HG02840 (cell line): ENCODE data around the gene GLI1.
"Not testable (repeated sequence)": the region's sequence is repeated elsewhere in the genome, so short reads cannot be mapped to it uniquely, and the experiment has no call there.

Experiments used
- ATAC-seq: cut with Tn5 transposase; IDR thresholded peaks from one replicate; pipeline ENCODE4 v1.9.1; 2021; ENCODE audit warnings: mild to moderate bottlenecking, moderate library complexity, moderate number of reproducible peaks; ENCODE audit not compliant: unreplicated experiment, low FRiP score

The GLI1 gene

DNA sequence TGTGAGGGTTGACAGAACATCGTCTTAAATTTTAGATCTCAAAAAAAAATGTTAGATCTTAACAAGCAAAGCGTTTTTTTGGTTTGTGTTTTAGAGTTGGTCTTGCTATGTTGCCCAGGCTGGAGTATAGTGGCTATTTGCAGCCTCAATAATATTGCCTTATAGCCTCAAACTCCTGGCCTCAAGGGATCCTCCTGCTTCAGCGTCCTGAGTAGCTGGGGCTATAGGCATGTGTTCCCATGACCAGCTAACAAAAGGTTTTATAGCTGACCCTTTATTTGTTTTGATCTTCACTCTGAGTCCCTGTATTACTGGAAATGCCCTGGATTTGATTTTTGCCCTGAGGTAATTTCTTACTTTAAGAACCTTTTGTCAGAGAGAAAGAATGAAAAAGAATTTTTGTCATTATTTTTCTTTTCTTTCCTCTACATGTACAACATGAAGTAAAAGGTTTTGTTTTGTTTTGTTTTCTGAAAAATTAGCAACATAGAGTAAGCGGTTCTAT, 19.8 kb upstream of the GLI1 start:
- ATAC-seq, result no peak

- ATAC-seq, result not testable (repeated sequence)
Observed at GRCh38 chr12:57441393-57441792, 18.2 kb upstream of the GLI1 start.

GRCh38 chr12:57441846-57442427, 17.6 kb upstream of the GLI1 start:
- no peak for ATAC-seq

GRCh38 chr12:57444337-57444736, 15.2 kb upstream of the GLI1 start:
- ATAC-seq, result not testable (repeated sequence)

DNA sequence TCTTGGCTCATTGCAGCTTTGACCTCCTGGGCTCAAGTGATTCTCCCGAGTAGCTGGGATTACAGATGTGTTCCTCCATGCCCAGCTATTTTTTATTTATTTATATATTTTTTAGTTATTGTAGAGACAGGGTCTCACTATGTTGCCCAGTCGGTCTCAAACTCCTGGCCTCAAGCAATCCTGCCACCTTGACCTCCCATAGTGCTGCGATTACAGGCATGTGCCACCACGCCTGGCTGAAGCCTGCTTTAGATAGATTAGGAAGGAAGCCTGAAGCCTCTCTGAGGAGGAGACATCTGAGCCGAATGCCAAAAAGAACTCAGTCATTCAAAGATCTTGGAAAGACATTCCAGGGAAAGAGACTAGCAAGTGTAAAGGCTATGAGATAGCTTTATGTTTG, 14.8 kb upstream of the GLI1 start:
- no peak for ATAC-seq

DNA sequence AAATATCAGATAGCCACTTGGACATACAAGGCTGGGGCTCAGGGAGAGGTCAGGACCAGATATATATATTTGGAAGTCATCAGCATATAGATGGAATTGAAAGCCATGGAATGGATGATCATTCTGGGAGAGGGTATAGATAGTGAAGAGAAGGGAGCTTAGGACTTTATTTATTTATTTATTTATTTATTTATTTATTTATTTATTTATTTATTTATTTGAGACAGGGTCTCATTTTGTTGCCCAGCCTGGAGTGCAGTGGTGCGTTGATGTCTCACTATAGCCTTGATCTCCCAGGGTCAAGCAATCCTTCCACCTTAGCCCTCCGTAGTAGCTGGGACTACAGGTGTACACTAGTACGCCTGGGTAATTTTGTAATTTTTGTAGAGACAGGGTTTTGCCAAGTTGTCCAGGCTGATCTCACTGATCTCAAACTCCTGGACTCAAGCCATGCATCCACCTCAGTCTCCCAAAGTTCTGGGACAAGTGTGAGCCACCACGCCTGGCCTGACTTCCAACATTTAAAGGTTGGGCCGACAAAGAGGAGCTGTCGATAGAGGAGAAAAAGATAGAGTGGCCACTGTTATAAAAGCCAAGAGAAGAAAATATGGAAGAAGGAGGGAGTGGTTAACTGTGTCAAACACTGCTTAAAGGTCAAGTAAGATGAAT, 13.2 kb upstream of the GLI1 start:
- no peak for ATAC-seq

GRCh38 chr12:57448669-57449068, 10.9 kb upstream of the GLI1 start:
- no peak for ATAC-seq

GRCh38 chr12:57449375-57449774, 10.2 kb upstream of the GLI1 start:
- ATAC-seq, result no peak

GRCh38 chr12:57450057-57450456, 9.5 kb upstream of the GLI1 start:
- no peak for ATAC-seq

GRCh38 chr12:57451233-57451778, 8.3 kb upstream of the GLI1 start:
- no peak for ATAC-seq

DNA sequence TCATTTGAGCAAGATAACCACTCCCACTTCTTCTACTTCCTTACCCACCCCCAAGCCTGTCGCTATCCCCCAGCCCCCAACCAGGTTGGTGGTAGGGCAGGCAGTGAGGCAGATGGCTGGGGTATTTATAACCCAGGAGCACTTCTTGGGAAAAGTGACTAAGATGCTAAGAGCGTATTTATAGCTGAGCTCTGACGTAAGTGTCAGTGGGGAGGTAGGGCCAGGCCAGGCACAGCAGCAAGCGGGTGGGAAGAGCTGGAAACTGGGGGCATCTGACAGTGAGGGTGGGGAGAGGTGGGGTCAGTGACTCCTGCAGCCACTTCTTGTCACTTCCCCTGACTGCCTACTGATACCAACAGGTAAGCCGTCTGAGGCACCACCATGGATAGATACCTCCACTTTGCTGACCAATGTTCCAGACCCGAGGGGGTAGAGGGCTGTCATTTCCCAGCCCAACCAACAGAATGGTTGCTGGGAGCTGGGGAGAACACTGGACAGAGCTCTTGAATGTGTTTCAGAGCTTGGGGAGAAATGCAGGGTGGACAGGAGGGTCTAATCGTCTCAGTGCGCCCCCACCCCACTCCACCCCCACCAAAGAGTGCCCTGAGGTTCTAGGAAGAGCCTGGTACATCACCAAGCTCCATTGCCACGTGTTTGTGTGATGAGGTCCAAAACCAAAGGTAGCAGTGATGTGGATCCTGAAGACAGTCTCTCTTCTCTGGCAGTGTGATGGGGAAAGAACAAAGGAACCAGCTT, 7.2 kb upstream of the GLI1 start:
- no peak for ATAC-seq

- no peak for ATAC-seq
Observed at GRCh38 chr12:57452937-57453509, 6.6 kb upstream of the GLI1 start.

DNA sequence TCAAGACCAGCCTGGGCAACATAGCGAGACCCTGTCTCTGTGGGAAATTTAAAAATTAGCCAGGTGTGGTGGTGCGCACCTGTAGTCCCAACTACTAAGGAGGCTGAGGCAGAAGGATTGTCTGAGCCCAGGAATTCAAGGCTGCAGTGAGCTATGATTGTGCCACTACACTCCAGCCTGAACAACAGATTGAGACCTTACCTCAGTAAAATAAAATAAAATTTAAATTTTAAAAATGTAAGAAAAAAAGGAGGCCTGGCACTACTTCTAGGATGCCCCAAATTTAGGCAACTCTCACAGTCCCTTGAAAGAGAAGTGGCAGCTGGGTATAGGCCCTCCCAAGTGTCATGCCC, 5.4 kb upstream of the GLI1 start:
- no peak for ATAC-seq

DNA sequence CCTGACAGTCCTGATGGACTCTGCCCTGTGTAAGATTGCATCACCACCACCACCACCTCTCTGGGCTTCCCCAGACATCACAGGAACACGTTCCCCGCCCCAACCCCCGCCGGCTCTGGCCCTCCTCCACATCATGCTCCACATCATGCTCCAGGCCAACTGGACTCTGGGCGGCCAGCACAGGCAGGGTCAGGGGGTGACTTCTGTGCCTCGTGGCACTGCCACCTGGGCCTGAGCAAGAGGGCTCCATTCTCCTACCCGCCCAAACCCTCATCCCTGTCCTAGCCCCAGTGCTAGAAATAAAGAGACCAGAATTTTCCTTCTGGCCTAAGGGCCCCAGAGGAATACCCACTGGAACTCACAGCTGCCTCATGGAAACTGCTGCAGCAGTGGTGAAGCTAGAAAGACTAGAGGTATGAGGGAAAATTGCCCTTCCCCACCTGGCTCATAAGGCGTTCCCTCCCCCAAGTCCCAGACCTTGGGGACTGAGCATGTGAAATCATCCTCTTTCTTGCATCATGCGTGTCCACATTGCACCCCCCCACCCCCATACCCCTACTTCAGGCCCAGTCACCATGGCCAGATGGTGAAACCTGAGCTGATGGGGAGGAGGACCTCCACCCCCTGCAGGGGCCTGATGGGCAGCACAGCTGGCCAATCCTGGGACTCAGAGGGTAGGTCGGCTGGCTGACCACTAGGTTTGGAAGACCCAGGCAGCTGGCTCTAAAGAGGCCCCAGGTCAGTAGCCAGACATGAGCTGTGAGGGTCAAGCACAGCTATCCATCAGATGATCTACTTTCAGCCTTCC, 4.8 kb upstream of the GLI1 start, which contains the start of gene INHBE:
Gene INHBE (plus strand): TSS at position 742 of the 808 bp plus-strand sequence. CDS start 230 bp downstream, outside the sequence.
- no peak for ATAC-seq

GRCh38 chr12:57455374-57456144, 4.0 kb upstream of the GLI1 start:
- no peak for ATAC-seq

GRCh38 chr12:57456145-57456700, 3.4 kb upstream of the GLI1 start:
- no peak for ATAC-seq

DNA sequence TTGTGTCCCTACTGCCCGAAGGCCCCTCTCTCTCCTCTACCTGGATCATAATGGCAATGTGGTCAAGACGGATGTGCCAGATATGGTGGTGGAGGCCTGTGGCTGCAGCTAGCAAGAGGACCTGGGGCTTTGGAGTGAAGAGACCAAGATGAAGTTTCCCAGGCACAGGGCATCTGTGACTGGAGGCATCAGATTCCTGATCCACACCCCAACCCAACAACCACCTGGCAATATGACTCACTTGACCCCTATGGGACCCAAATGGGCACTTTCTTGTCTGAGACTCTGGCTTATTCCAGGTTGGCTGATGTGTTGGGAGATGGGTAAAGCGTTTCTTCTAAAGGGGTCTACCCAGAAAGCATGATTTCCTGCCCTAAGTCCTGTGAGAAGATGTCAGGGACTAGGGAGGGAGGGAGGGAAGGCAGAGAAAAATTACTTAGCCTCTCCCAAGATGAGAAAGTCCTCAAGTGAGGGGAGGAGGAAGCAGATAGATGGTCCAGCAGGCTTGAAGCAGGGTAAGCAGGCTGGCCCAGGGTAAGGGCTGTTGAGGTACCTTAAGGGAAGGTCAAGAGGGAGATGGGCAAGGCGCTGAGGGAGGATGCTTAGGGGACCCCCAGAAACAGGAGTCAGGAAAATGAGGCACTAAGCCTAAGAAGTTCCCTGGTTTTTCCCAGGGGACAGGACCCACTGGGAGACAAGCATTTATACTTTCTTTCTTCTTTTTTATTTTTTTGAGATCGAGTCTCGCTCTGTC, 2.7 kb upstream of the GLI1 start:
- ATAC-seq, result no peak

DNA sequence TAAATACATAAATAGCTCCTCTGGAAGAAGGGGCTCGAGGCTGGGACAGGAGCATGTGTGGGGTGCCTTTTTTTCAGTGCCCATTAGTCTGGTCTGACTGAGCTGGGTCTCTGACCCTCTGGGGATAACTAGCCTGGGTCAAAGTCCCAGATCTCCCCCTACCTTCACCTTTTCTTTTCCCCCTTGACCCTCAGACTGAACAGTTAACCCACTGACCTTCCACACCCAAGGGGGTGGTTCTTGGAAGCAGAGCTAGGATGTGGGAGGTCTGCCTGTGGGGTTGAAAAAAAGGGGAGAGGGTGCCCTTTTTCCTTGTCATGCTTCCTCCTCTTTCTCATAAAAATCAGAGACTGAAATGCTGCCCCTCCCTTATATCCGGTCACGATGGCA, 925 bp upstream of the GLI1 start:
- ATAC-seq, result no peak
